Stimulated activated CD8-positive, alpha-beta memory T cell treated with anti-CD3 and anti-CD28 coated beads, Interleukin-15, amount 100 ng/mL, for 1 hour (primary cell): ENCODE measurements around the gene DOK3.

Source experiments
- DNase-seq: peaks from one replicate; pipeline ENCODE4 v3.0.0-alpha.2; 2020; ENCODE audit warnings: low read depth

DOK3 gene

GRCh38 chr5:177479774-177480173 lies 29.9 kb downstream of the DOK3 start:
- DNase-seq, result no peak

- DNase-seq, result no peak
Measured at GRCh38 chr5:177478711-177479646, 30.6 kb downstream of the DOK3 start.

- no peak for DNase-seq
Measured at GRCh38 chr5:177477701-177478477, 31.7 kb downstream of the DOK3 start.

- no peak for DNase-seq
Measured at GRCh38 chr5:177476531-177477233, 32.9 kb downstream of the DOK3 start.

DNA sequence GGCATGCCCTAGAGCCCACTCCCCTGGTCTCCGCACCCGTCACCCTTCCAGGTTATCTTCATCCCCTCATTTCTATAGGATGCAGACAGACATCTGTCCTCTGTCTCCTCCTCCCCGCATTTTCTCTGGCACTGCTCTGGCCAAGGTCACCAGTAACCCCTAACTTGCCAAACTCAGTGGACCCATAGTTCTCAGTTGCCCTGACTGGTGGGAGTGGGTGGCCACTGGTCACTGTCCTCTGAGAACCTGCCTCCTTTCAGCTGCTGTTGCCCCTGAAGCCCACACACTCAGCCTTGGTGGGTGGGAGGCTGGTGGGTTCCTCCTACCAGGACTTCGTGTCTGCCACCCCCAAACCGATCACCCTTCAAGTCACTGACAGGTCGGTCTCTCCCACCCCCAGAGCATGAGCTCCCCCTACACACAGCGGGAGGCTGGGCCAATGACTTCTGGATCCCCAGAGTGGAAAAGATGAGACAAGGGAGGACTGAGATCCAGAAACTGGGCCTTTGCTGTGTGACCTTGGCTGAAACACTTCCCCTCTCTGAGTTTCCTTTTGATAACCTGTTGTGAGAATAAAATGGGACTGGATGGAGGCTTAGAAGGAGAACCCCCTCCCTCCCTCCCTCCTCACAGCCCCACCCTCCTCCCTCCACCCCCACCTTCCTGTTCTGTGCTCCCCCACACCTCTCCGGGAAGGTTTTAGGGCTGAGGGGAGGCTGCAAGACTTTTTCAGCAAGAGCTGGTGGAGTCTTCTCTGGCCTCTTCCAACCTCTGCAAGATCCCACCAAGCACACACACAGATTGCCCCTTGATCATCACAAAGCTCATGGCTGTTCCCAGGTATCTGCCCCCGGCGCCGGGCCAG lies 33.8 kb downstream of the DOK3 start:
- no peak for DNase-seq

DNA sequence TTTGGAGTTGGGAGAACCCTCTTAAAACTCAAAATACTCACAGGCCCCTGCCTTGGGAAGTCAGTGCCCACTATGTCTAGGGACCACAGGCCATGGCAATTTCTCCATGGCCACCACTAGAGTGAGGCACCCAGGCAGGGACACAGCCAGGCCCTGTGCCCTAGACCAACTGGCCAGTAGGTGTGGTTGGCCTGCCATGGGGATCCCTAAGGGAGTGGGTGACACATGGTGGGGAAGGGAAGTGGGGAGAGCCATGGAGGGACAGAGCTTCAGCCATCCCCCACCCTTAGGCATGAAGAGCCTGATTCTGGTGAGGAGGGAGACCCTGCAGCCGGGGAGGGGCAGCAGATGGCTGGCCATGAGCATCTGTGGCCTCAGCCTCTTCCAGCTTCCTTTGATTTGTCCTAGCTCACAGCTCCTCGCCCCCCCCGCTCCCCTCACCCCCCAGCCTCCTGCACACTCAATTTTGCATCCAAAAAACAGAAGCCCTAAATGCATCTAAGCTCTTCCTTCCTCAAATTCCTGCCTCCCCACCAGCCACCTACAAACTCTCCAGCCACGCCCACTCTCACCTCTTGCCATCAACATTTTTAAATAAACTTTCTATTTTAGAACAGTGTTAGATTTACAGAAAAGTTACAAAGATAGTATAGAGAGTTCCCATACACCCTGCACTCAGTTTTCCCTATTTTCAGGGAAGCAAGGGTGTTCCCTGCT lies 34.6 kb downstream of the DOK3 start:
- no peak for DNase-seq

- no peak for DNase-seq
Measured at GRCh38 chr5:177474002-177474476, 35.6 kb downstream of the DOK3 start.

DNA sequence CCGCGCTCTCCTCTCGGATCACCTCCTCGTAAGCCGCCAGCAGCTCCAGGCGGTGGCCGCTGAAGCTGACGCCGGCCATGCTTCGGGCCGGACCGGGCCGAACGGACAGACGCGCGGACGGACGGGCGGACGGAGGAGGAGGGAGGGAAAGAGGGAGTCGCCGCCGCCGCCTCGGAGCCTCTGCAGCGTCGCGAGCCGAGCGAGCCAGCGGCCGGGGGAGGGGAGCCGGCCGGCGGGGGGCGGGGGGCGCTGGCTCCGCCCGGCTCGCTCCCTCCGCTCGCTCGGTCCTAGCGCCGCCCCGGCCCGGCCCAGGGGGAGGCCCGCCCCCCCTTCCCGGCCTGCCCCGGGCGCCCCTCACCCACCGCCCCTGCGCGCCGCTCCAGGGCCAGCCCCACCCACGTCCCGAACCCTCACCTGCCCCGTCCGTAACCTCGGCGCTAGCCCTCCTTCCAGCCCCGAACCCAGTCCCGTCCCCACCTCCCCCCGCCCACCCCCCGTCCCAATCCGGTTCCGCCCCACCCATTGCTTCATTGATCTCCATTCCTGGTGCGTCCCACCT lies 36.1 kb downstream of the DOK3 start, which contains the start of gene DBN1:
Gene DBN1 (minus strand): TSS at position 192 of the 559 bp plus-strand sequence. CDS start 113 bp downstream, at position 79.
- DNase-seq, result no peak

GRCh38 chr5:177472460-177473442 lies 36.9 kb downstream of the DOK3 start:
- no peak for DNase-seq

DNA sequence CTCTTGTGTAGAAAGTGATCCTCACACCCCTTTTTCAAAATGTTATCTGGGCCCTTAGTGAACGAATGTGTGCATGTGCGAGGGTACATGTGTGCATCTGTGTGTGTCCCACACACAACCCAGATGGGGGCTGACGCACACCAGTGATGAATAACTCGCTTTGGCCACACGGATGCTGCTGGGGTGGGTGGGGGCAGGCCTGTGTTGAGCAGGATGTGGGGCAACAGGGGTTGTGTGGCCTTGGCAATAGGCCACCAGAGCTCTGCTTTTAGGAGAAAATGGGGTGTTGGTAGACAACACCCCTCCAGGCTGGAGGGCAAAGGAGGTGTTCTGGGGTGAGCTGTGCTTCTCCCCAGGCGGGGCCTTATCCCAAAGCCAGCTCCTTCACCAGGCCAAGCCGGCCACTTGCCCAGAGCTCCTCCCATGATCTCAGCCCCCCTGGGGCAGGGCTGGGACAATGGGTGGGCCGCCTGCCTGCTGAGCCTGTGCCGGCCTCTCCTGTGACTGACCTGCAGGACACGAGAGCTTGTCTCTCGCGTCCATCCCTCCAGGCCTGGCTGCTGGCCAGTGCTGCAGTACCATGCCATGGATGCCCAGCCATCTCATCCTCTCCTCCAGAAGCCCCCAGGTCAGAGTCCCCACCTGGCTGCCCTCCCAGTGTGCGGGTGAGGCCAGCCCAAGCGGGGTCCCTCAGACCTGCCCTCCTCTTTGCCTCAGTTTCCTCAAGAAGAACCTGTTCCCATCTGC lies 37.8 kb downstream of the DOK3 start:
- no peak for DNase-seq

- no peak for DNase-seq
Measured at GRCh38 chr5:177470759-177471536, 38.7 kb downstream of the DOK3 start.

DNA sequence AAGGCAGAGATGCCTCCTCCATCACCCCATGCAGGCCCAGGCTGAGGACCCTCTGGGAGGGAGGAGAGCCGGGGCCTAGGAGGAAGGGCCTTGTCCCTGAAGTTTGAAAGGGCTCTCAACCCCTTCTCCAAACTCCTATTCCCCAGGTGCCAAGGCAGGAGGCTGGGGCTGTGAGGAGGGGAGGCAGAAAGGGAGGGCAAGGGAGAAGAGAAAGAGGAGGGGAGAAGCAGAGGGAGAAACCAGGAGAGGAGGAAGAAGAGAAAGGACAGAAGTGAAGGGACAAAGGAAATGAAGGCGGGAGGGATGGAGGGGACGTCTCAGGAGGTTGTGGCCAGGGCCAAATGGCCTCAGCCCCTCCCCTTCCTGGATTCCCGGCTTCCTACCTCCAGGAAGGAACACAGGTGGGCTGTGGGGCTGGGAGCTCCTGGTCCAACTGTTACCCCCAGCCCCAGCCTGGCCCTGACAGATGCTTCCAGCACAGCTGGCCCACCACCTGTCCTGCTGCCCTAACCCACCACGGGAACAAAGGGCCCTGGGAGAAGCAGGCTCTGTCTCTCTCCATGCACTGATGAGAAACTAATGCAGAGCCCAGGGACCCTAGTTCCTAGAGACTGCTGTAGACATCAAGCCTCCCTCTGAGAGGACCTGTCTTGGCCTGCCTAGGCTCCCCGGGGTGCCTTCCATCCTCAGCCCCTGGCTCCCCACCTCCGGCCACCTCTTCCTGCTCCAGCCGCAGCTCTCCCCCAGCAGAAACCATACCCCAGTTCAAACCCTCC lies 39.7 kb downstream of the DOK3 start:
- no peak for DNase-seq

GRCh38 chr5:177468685-177469628 lies 40.7 kb downstream of the DOK3 start:
- no peak for DNase-seq

DNA sequence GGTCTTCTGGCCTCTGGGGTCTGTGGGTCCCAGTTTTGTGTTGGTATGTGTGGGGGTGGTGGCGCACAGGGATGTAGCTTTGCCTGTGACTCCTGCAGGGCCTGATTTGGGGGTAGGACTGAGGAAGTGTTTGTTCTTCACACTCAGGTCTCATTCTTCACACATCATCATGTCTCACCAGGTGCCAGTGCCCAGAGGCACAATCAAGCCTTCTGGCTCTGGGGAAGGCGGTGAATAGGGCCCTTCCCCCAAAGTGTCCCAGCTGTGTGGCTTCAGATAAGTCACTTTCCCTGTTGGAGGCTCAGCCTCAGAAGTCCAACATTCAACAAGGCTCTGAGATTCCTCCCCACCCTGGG lies 41.3 kb downstream of the DOK3 start:
- no peak for DNase-seq

DNA sequence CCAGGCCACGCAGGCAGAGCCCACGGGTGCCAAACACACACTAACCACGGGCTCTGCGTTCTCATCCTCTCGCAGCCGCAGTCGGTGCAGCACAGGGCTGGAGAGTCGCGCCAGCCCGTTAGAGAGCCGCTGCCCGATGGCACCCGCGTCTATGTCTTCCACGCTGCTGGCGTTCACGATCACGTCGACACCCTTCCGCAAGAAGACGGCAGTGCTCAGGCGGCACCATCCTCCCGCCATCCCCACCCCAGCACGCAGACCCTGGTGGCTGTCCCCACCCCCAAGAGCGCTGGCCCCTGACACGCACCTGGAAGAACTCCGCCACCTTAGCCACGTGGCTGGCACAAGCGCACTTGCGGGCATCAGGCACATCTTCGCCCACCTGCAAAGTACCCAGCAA lies 42.2 kb downstream of the DOK3 start:
- no peak for DNase-seq

DNA sequence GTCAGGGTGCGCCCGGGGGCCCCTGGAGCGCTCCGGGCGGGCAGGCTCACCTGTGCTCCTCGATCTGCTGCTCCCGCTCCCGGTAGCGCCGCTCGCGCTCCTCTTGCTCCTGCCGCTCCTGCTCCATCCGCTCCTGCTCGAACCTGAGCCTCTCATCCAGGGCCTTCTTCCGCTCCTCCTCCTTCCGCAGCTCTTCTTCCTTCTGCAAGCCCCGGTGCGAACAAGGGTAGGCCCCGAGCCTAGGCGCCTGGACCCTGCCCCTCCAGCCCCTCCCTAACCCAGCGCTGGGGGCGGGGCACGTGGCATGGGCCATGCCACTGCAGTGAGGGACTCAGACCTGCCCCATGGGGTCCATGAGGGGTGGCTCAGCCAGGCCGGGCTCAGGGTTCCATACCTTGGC lies 42.8 kb downstream of the DOK3 start:
- DNase-seq, result no peak
